Measurements from ENCODE around the gene FMO2.

Gene FMO2

DNA sequence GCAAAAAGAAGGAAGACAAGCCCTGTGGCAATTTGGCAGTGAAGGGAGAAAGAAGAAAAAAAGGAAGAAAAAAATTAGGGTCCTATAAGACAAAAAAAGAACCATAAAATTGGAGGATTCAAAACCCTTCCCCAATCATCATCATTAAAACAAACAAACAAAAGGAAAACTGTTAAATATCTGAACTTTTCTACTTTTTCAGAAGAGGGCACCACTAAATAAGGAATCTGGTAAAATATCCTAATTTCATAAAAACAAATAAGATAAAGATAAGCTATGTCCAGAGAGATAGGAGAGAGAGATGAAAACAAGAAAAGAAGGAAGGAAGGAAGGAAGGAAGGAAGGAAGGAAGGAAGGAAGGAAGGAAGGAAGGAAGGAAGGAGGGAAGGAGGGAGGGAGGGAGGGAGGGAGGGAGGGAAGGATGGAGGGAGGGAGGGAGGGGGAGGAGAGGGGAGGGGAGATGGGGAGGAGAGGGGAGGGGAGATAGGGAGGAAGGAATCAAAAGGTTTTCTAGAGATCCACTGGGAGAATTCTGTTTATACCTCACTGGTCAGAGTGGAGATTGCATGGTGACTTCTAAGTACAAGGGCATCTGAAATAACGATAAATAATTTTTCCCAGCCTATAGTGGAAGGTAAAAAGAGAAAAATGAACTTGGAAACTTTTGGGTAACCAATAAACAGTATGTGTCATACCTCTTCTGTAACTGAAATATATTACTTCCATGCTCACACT is 10.4 kb upstream of the FMO2 start:
- no peak for DNase-seq (ENCODE audit: low read depth in 2 of 2)

DNA sequence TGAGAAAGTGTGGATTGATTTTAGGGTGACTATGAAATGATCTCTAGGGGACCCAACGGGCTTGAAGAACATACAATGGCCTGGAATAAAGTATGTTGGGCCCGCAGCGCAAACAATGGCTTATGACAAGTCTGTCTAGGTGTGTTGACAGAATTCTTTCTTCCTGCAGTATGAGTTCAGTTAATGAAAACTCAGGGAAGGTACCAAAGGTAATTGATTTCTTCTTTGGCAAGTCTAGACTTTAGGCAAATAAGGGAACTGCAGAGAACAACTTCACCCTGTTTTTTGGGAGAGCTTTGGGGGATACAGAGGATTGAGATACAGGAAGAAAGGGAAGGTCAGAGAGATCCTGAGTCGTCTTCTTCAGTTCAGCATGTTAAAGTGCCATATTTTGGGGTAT is 7.8 kb upstream of the FMO2 start:
- no peak for DNase-seq (ENCODE audit: low read depth in 2 of 2)

DNA sequence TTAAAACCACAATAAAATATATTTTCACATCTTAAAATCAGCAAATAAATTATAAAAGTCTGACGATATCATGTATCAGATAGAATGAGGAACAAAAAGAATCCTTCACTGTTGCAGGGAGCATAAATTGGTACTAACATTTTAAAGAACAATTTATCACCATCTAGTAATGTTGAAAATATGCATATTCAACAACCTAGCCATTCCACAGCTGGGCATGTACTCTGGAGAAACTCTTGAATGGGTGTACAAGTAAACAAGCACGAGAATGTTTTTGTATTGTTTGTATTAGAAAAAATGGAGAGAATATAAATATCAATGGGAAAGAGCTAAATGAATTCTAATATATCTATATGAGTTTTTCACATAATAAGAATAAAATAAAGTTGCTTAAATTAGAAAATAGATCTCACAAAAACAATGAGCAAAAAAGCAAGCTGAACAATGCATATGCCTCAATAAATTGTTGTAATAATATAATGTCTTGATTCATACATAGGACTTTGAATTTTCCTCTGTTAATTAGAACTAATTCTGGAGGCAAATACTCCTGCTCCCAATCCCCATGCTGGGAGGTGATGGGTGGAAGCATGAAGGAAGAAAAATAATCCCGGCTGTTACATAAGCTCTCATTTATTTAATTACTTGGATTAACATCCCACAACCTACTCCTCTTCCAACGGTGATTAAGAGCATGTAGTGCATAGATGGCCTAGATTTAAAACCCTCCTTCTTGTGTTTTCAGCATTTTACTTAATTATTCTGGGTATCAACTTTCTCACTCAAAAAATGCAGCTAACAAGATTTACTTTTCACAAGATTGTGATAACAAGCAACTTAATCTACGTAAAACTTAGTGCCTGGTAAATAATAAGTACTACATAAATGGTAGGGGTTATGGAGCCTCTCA is 5.5 kb upstream of the FMO2 start:
- DNase-seq (ENCODE audit: low read depth in 2 of 2), result no peak

DNA sequence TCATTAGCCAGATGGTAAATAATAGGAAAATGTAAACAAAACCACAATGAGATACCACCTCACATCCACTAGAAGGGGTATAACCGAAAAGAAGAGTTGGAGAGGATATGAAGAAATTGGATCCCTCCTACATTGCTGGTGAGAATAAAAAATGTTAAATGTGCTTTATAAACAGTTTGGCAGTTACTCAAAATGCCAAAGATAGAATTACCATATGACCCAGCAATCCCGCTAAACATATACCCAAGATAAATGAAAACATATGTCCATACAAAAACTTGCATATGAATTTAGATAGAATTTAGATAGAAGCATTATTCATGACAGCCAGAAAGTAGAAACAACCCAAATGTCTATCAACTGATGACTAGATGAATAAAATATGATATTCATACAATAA is 4.4 kb upstream of the FMO2 start:
- DNase-seq (ENCODE audit: low read depth in 2 of 2), result no peak

DNA sequence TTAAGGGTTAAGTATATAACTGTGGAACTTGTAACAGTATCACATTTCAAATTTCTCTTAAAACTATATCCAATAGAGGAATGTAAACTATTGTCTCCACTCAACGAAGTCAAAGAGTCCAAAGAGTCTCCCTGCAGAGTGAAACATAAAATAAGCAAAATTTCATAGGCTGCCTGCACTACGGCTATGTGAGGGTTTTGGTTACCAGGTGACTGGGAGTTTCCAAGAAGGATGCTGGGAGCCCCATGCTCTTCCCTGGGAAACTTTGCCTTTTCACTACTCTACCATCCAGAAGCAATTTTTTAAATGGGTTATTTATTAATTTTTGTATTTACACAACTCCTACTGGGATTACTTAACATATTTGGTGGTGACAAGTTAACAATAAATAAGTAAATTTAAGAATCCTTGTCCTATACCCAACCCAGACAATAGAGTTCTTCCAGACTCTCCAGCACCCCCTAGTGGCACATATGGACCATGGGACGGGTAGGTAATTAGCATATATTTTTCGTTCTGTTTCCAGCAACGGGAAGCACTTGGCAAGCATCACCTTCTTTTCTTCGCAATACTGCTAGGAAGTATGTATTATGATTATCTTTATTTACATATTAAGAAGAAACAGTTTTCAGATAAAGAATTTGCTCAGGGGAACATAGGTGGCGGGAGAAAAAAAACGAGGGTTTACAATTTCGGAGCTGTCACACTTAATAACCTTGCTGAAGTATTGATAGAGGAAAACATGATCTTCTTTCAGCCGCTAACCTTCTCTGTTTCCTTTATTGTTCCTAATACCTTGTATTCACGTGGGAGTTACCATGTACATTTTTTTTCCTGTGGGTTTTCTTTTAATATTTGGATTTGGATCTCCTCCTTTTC is 3.5 kb downstream of the FMO2 start:
- DNase-seq (ENCODE audit: low read depth in 2 of 2), result peak; percentile 15 to 27

DNA sequence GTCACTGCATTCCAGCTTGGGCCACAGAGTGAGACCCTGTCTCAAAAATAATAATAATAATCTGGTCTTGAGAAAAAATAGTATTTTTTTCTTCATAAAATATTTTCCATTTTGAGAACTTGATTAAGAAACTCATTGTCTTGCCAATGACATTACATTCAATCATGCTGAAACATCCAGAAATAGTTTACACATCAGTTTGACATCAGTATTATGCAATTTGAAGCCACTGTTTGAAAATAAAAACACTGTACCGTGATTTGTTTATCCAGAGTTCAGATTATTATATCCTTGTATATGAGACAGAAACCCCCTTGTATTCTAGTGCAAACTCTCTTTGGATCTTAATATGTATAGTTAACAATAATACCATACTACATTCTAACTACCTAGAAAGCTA is 6.9 kb downstream of the FMO2 start:
- no peak for DNase-seq (ENCODE audit: low read depth in 2 of 2)

DNA sequence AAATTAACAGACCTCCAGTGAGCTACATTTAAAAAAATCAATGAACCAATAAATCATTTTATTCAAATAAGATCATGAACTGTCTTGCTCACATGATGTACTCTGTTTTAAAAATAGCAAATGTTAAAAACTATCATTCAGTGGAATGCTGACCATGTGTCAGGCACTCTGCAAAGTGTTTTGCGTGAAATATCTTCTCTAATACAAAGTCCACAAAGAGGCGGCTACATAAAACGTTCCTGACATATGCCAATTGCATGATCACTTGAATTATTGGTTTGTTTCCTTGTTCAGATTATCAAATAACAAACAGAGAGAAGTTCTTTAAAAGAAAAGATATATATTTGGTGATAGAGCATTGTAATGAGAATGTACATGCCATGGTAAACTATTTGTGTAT is 10.7 kb downstream of the FMO2 start:
- no peak for DNase-seq (ENCODE audit: low read depth in 2 of 2)

DNA sequence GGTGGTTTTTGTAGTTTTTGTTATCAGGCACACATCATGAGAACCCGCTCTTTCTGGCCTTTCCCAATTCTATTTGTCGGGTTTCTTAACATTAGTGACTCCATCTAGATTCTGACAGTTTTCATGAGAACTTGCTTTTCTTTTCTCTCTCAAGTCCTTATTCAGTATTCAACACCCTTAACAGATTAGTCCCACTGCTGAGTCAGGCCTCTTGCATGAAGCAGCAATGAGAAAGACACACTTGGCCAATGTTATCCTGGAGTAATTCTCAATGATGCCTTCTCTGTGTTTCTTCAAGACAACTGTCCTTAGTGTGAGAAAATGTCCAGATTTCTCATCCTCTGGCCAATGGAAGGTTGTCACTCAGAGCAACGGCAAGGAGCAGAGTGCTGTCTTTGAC is 11.3 kb downstream of the FMO2 start:
- no peak for DNase-seq (ENCODE audit: low read depth in 2 of 2)

DNA sequence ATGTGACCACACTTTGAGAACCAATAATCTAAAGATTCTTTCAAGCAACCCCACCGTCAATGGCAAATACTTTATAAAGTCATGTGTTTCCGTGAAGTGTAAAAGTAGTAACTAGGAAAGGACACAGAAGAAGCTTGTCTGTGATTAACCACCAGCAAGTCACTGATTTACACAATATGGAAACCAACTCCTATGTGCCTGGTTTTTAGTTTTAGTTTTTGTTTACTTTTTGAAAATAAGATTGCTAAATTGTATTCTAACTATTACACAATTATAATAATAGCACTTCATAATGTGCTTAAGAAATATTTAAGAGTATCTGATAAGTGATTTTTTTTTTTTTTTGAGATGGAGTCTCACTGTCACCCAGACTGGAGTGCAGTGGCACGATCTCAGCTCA is 13.0 kb downstream of the FMO2 start:
- no peak for DNase-seq (ENCODE audit: low read depth in 2 of 2)

DNA sequence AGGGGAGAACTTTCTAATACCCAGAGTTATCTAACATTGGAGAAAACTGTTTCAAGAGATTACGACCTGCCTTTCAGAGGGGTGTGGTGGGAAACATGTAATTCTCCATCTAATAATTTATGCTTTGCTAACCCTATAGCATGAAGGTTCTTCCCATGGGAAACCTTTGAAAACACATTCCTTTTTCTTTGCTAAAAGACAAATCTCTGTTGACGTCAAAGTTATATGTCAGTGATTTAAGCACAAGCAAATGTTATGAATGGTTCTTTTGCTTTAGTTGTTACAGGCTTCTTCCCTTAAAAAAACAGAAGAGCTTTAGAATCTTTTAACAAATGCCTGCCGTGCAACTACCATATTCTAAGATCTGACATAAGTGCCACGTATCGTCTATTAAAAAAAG is 19.2 kb downstream of the FMO2 start:
- no peak for DNase-seq (ENCODE audit: low read depth in 2 of 2)

DNA sequence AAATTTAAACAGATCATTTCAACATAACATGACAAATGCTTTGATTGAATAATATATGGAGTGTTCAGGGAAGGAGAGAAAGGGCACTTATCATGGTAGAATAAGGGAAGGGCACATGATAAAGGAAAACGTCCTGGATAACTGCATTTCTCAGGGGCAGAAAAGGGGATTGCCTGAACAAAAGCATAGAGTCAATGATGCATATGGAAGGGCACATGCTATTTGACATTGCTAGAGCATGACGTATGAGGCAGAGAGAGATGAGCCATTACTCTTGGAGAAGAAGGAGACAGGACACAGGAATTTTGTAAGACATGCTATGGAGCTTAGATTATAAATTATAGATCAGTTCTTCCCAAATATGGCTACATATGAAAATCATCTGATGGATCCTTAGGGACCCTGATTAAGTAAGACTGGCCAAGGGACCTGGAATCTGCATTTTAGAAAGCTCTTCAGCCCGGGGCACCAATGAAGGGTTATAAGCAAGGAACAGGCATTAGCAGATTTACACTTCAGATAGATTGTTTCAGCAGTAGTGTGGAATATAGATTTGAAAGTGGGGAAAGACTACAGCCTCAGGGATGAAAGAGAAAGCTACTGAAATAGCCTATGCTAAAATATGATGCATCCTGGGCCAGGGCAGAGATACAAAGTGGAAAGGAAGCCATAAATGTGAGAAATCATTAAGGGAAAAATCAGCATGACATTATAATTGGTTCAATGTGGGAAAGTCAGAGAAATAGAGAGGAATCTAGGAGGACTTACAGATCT is 21.3 kb downstream of the FMO2 start:
- DNase-seq (ENCODE audit: low read depth in 2 of 2), result no peak

DNA sequence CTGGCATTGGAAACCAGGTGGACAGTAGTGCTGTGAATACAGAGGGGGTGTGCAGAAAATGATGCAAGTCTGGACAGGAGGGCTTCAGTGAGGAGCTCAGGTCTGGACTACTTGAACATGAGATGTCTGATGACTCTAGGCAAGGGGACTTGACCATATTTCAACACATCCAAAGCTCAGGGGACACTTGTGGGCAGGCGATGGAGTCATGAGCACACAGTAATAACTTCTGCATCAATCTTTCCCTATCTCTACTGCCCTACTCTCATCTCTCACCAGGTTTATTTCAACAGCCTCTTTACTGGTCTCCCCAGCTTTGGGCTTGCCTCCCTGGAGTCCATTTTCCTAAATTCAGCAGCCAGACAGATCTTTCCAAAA is 21.9 kb downstream of the FMO2 start:
- no peak for DNase-seq (ENCODE audit: low read depth in 2 of 2)

DNA sequence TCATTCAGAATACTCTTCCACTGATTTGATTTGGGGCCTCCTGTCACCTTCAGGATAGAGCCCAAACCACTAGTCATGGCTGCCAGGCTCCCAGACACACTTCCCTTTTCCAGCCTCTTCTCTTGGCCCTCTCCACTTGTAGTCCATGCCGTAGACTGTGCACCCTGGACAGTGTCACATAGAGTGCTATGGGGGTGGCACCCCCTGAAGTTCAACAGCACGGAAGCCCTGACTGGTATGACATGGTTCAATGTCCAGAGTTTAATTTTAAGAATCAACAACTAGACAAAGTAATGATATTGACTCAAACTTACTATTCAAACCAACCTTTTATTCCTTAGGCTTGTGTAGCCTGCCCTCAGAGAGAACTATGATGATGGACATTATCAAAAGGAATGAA is 22.3 kb downstream of the FMO2 start:
- no peak for DNase-seq (ENCODE audit: low read depth in 2 of 2)

DNA sequence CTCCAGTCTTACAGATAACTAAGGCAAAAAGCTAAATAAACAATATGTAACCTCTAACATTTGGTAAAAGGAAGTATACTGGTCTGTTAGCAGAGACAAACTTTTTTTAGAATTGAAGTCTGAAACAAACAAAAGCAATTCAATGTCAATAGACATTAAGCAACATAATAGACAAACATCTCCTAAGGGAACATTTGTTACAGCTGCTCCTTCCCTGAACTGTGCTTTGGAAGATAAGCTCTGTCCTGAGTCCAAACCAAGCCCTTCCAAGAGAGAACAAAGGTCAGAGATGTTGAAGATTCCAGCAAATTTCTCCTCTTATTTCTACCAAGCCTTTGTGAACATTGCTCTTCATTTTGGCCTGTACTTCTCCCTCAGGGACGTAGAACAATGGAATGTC is 25.3 kb downstream of the FMO2 start:
- DNase-seq (ENCODE audit: low read depth in 2 of 2), result no peak

DNA sequence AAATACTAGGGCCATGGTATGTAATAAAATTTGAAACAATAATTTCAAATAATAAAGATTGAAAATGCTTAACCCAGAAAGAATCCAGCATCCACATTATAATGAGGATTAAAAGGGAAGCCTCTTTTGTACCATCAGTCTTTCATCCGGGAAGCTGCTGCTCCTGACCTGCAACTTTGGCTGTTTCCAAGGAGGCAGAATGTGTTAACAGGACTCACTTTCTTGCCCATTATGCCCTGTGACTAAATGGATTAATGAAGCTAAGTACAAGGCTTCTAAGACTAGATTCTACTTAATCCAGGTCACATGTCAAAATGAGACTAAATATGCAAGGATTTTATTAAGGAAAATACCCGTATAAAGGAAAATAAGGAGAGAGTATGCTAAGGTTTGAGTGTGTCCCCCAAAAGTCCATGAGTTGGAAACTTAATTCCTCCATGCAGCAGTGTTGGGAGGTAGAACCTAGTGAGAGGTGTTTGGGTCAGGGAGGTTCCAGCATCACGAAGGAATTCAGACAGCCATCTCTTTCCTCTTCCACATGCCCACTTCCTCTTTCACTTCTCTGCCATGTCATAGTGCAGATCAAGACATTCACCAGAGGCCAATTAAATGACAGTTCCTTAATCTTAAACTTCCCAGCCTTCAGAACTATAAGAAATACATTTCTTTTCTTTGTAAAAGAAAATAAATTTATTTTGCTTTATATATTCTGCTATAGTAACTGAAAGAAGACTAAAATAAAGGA is 27.7 kb downstream of the FMO2 start:
- no peak for DNase-seq (ENCODE audit: low read depth in 2 of 2)

DNA sequence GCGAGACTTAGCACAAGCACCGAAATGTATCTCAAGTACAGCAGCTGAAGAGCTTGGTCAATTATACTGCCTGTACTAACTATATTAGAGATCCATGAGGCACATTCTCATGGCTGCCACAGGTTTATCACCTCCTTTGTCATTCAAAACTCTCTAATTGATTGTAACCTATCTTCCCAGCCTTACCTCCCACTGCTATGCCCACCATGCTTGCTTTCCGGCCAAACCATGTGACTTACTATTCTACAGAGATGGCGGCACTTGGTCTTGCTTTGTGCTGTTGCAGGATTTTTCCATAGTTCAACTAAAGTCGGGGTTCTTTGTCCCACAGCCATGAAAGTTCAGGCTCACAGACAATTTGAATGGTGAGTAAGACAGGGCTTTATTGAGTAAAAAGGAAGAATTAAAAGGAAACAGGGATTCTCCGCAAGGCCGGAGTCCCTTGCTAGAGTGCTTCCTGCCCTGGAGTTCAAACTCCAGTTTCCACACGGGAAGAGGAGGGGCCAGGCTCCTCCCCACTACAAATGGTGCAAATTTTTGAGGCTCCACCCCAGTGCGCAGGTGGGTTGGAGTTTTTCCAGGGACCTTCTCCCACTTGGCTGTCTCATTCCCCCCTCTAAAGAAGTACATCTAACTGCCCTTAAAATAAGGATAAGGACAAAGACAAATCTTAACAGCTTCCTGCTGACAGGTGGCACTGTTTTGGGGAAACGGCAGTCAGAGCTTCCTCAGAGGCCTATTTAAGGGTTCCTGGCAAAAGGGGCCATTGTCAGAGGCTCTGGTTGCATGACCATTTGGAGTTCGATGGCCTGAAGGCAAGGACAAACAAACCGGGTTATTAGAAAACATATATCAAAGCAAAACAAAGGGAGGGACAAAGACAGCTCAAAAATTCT is 28.7 kb downstream of the FMO2 start:
- DNase-seq (ENCODE audit: low read depth in 2 of 2), result no peak

DNA sequence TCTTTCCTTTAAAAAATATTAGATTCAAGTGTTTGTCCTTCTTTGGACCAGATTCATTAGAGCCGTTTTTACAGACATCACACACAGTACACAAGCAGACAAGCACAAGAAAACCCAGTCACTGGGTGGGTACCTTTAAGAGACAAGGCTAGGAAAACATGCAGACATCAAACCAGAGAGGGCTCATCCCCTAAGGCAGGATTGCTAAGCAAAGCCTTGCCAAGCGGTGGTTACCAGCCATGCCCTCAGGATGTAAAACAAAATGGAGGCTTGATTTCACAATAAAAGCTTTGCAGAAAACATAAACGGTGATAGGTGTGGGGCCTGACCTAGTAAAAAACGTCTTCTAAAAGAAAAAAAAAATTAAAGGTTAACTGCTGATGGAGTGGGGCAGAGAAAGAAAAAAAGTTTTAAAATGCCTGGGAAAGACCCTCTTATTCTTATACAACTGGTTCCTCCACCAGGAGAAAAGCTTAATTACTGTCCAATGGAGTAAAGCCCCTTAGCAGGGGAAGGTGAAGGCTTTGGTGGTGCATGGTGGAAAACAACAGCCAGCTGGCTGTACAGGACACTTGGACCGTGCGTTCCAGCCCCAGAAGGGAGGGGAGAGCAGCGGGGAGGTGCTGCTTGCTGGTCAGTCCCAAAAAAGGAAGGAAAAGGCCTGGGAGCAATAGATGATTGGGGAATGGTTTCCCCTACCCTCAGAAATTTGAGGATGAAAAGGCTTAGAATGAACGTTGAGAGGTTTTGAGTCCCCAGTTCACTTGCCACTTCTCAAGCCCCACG is 32.8 kb downstream of the FMO2 start:
- no peak for DNase-seq (ENCODE audit: low read depth in 2 of 2)

DNA sequence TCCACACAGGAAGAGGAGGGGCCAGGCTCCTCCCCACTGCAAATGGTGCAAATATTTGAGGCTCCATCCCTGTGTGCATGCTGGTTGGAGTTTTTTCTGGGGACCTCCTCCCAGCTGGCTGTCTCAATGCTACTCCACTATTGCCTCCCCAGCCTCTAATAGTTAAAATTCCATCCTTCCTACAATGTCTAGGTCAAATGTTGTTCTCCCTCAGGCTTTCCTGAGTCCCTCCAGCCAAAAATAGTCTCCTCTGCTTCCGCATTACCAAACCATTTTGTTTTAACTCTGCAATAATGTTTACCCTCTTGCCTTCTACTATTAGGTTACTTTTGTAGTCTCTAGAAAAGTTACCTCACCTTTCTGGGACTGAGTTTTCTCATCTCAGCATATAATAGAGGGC is 33.6 kb downstream of the FMO2 start:
- no peak for DNase-seq (ENCODE audit: low read depth in 2 of 2)
